ENCODE data around the gene PHYHIPL.

Gene PHYHIPL

GRCh38 chr10:59176241-59177030 lies at the start of gene PHYHIPL:
Gene PHYHIPL, plus strand, starts transcription at chr10:59176643. Its CDS starts 211 bp downstream, at chr10:59176854.
- DNase-seq (ENCODE audit: low read depth), result no peak

- no peak for DNase-seq (ENCODE audit: low read depth)
Observed at GRCh38 chr10:59126991-59127390, 49.5 kb upstream of the PHYHIPL start.

GRCh38 chr10:59127991-59128390 lies 48.5 kb upstream of the PHYHIPL start:
- DNase-seq (ENCODE audit: low read depth), result no peak

- DNase-seq (ENCODE audit: low read depth), result no peak
Observed at GRCh38 chr10:59129867-59130266, 46.6 kb upstream of the PHYHIPL start.

GRCh38 chr10:59131666-59132065 lies 44.8 kb upstream of the PHYHIPL start:
- DNase-seq (ENCODE audit: low read depth), result no peak

- DNase-seq (ENCODE audit: low read depth), result no peak
Observed at GRCh38 chr10:59133841-59134593, 42.4 kb upstream of the PHYHIPL start.

- DNase-seq (ENCODE audit: low read depth), result no peak
Observed at GRCh38 chr10:59134785-59135184, 41.7 kb upstream of the PHYHIPL start.

GRCh38 chr10:59135275-59135674 lies 41.2 kb upstream of the PHYHIPL start:
- no peak for DNase-seq (ENCODE audit: low read depth)

GRCh38 chr10:59138052-59138451 lies 38.4 kb upstream of the PHYHIPL start:
- no peak for DNase-seq (ENCODE audit: low read depth)

GRCh38 chr10:59143544-59143943 lies 32.9 kb upstream of the PHYHIPL start:
- DNase-seq (ENCODE audit: low read depth), result no peak

- DNase-seq (ENCODE audit: low read depth), result no peak
Observed at GRCh38 chr10:59148701-59149100, 27.7 kb upstream of the PHYHIPL start.

- no peak for DNase-seq (ENCODE audit: low read depth)
Observed at GRCh38 chr10:59155556-59155955, 20.9 kb upstream of the PHYHIPL start.

- DNase-seq (ENCODE audit: low read depth), result no peak
Observed at GRCh38 chr10:59167512-59167911, 8.9 kb upstream of the PHYHIPL start.

GRCh38 chr10:59172567-59172966 lies 3.9 kb upstream of the PHYHIPL start:
- DNase-seq (ENCODE audit: low read depth), result no peak

- DNase-seq (ENCODE audit: low read depth), result no peak
Observed at GRCh38 chr10:59173414-59173813, 3.0 kb upstream of the PHYHIPL start.

GRCh38 chr10:59175538-59176240 lies 754 bp upstream of the PHYHIPL start:
- DNase-seq (ENCODE audit: low read depth), result no peak

- no peak for DNase-seq (ENCODE audit: low read depth)
Observed at GRCh38 chr10:59177031-59177797, 771 bp downstream of the PHYHIPL start.

- no peak for DNase-seq (ENCODE audit: low read depth)
Observed at GRCh38 chr10:59177836-59178235, 1.4 kb downstream of the PHYHIPL start.

GRCh38 chr10:59179068-59179467 lies 2.6 kb downstream of the PHYHIPL start:
- DNase-seq (ENCODE audit: low read depth), result no peak

- no peak for DNase-seq (ENCODE audit: low read depth)
Observed at GRCh38 chr10:59180689-59181270, 4.3 kb downstream of the PHYHIPL start.

GRCh38 chr10:59181668-59182067 lies 5.2 kb downstream of the PHYHIPL start:
- DNase-seq (ENCODE audit: low read depth), result no peak

- DNase-seq (ENCODE audit: low read depth), result no peak
Observed at GRCh38 chr10:59190332-59190731, 13.9 kb downstream of the PHYHIPL start.

All from activated T-helper 1 cell treated with Interleukin-2 at 50 U/mL for 16 hours (primary cell).